H9 (cell line): ENCODE data around the gene COL4A1. TPM values are rescaled to one million over a fixed set of nuclear protein-coding genes. Genes with fewer than 3 reads are reported as not detected.

Source experiments
- DNase-seq: peaks from one replicate; pipeline ENCODE4 v3.0.0-alpha.2; 2017
- H2AFZ ChIP-seq: one replicate; pipeline ENCODE4 v1.6.1; 2013; ENCODE audit warnings: mild to moderate bottlenecking, low read length, control low read depth, moderate library complexity
- H2AK5ac ChIP-seq: 2 replicates; pipeline ENCODE4 v1.6.1; 2013; ENCODE audit warnings: low read length, control low read depth, mixed read lengths; ENCODE audit not compliant: insufficient read length
- H2BK120ac ChIP-seq: one replicate; pipeline ENCODE4 v1.6.1; 2013; ENCODE audit warnings: low read depth, mild to moderate bottlenecking, low read length, control low read depth, inconsistent platforms; ENCODE audit not compliant: poor library complexity, severe bottlenecking
- H2BK12ac ChIP-seq: 2 replicates; pipeline ENCODE4 v1.6.1; 2013; ENCODE audit warnings: low read length, control low read depth, mixed read lengths, low read depth; ENCODE audit not compliant: insufficient read length
- H2BK15ac ChIP-seq: 2 replicates; pipeline ENCODE4 v1.6.1; 2013; ENCODE audit warnings: low read depth, low read length, control low read depth
- H2BK20ac ChIP-seq: one replicate; pipeline ENCODE4 v1.6.1; 2013; ENCODE audit warnings: low read depth, mild to moderate bottlenecking, low read length, control low read depth, inconsistent platforms; ENCODE audit not compliant: poor library complexity, severe bottlenecking
- H2BK5ac ChIP-seq: 2 replicates; pipeline ENCODE4 v1.6.1; 2013; ENCODE audit warnings: low read length, control low read depth, mixed read lengths; ENCODE audit not compliant: insufficient read length
- H3K14ac ChIP-seq: 2 replicates; pipeline ENCODE4 v1.6.1; 2013; ENCODE audit warnings: low read length, control low read depth; ENCODE audit not compliant: insufficient read depth
- H3K18ac ChIP-seq: 2 replicates; pipeline ENCODE4 v1.6.1; 2013; ENCODE audit warnings: low read depth, mild to moderate bottlenecking, mixed read lengths, low read length, control low read depth; ENCODE audit not compliant: insufficient read length
- H3K23ac ChIP-seq: 2 replicates; pipeline ENCODE4 v1.6.1; 2013; ENCODE audit warnings: low read length, control low read depth, mixed read lengths, low read depth; ENCODE audit not compliant: insufficient read length
- H3K23me2 ChIP-seq: 2 replicates; pipeline ENCODE4 v1.6.1; 2013; ENCODE audit warnings: low read depth, mild to moderate bottlenecking, mixed read lengths, low read length, control low read depth; ENCODE audit not compliant: insufficient read length, poor library complexity, severe bottlenecking
- H3K27ac ChIP-seq: 2 replicates; pipeline ENCODE4 v1.5.1; 2013; ENCODE audit warnings: low read length, control low read depth, mixed read lengths, low read depth; ENCODE audit not compliant: insufficient read length
- H3K27me3 ChIP-seq: 2 replicates; pipeline ENCODE4 v1.6.1; 2013; ENCODE audit warnings: low read length, control low read depth, inconsistent platforms; ENCODE audit not compliant: insufficient read depth
- H3K4ac ChIP-seq: 2 replicates; pipeline ENCODE4 v1.6.1; 2013; ENCODE audit warnings: low read depth, mild to moderate bottlenecking, control low read depth, inconsistent platforms, low read length, moderate library complexity
- H3K4me1 ChIP-seq: 2 replicates; pipeline ENCODE4 v1.6.1; 2013; ENCODE audit warnings: low read length, control low read depth, inconsistent platforms; ENCODE audit not compliant: insufficient read depth
- H3K4me2 ChIP-seq: 2 replicates; pipeline ENCODE4 v1.6.1; 2013; ENCODE audit warnings: low read length, control low read depth, mixed read lengths; ENCODE audit not compliant: insufficient read length, insufficient read depth
- H3K56ac ChIP-seq: 2 replicates; pipeline ENCODE4 v1.6.1; 2013; ENCODE audit warnings: low read depth, mild to moderate bottlenecking, mixed read lengths, low read length, control low read depth; ENCODE audit not compliant: insufficient read length
- H3K79me1 ChIP-seq: 2 replicates; pipeline ENCODE4 v1.6.1; 2013; ENCODE audit warnings: low read depth, mild to moderate bottlenecking, moderate library complexity, low read length, control low read depth, inconsistent platforms; ENCODE audit not compliant: insufficient read depth, poor library complexity, severe bottlenecking
- H3K79me2 ChIP-seq: 2 replicates; pipeline ENCODE4 v1.6.1; 2013; ENCODE audit warnings: low read length, control low read depth, inconsistent platforms; ENCODE audit not compliant: insufficient read depth
- H3K9ac ChIP-seq: 2 replicates; pipeline ENCODE4 v1.6.1; 2013; ENCODE audit warnings: low read length, control low read depth, mixed read lengths; ENCODE audit not compliant: insufficient read length; ENCODE audit errors: extremely low read depth
- H3K9me3 ChIP-seq: one replicate; pipeline ENCODE4 v1.6.1; 2013; ENCODE audit warnings: low read depth, low read length, inconsistent platforms; ENCODE audit not compliant: control insufficient read depth
- H3T11ph ChIP-seq: one replicate; pipeline ENCODE4 v1.6.1; 2013; ENCODE audit warnings: mild to moderate bottlenecking, low read length, control low read depth, inconsistent platforms
- H4K20me1 ChIP-seq: one replicate; pipeline ENCODE4 v1.6.1; 2013; ENCODE audit not compliant: control insufficient read depth, insufficient read length, insufficient read depth
- H4K5ac ChIP-seq: 2 replicates; pipeline ENCODE4 v1.6.1; 2013; ENCODE audit warnings: low read depth, mild to moderate bottlenecking, mixed read lengths, low read length, control low read depth; ENCODE audit not compliant: insufficient read length
- H4K8ac ChIP-seq: replicated peaks from 2 replicates; pipeline ENCODE4 v1.6.1; 2013; ENCODE audit warnings: low read length, control low read depth, mixed read lengths, low read depth; ENCODE audit not compliant: insufficient read length
- H4K91ac ChIP-seq: 2 replicates; pipeline ENCODE4 v1.6.1; 2013; ENCODE audit warnings: low read depth, mild to moderate bottlenecking, moderate library complexity, mixed read lengths, low read length, control low read depth; ENCODE audit not compliant: insufficient read length
- H3K27ac Mint-ChIP-seq, 3 experiments: 2 replicates in 2 of 3; 3 replicates in 1 of 3; pipeline ENCODE4 v1.8.0; 2020 to 2021; ENCODE audit warnings: mixed read lengths in 3 of 3, mild to moderate bottlenecking in 1 of 3, moderate library complexity in 1 of 3
- H3K27me3 Mint-ChIP-seq: 2 replicates; pipeline ENCODE4 v1.8.0; 2021; ENCODE audit warnings: low read depth, mild to moderate bottlenecking, moderate library complexity, mixed read lengths
- H3K36me3 Mint-ChIP-seq, 3 experiments: 2 replicates in 2 of 3; 3 replicates in 1 of 3; pipeline ENCODE4 v1.8.0; 2020 to 2021; ENCODE audit warnings: low read depth in 3 of 3, mixed read lengths in 3 of 3; ENCODE audit not compliant: insufficient read depth in 1 of 3
- H3K4me1 Mint-ChIP-seq, 2 experiments: 2 replicates each; pipeline ENCODE4 v1.8.0; 2020; ENCODE audit warnings: mixed read lengths in 2 of 2
- H3K4me3 Mint-ChIP-seq, 2 experiments: 2 replicates in 1 of 2; 3 replicates in 1 of 2; pipeline ENCODE4 v1.8.0; 2020 to 2021; ENCODE audit warnings: mild to moderate bottlenecking in 2 of 2, mixed read lengths in 2 of 2, moderate library complexity in 1 of 2
- H3K9me3 Mint-ChIP-seq, 2 experiments: 2 replicates in 1 of 2; 3 replicates in 1 of 2; pipeline ENCODE4 v1.8.0; 2020; ENCODE audit warnings: mild to moderate bottlenecking in 2 of 2, mixed read lengths in 2 of 2, moderate library complexity in 1 of 2
- CTCF ChIP-seq: fragments of 200-600 bp; sonication (generic); conservative IDR thresholded peaks from 3 replicates; pipeline ENCODE4 v1.8.0; 2021; ENCODE audit warnings: antibody characterized with exemption, mild to moderate bottlenecking
- WGBS: extraction: QIAGEN DNeasy Blood & Tissue Kit; methylation state at CpG from one replicate; pipeline ENCODE4 v1.1.7; 2013; ENCODE audit warnings: missing lambda C conversion rate, low lambda C conversion rate, mixed read lengths; ENCODE audit not compliant: insufficient read length; ENCODE audit errors: extremely low coverage; 5-methylcytosine and 5-hydroxymethylcytosine counted together
- total RNA-seq: library from RNA; stranded (reverse); gene quantifications from 2 replicates; pipeline ENCODE4 v1.2.1, GENCODE V29; 2021

The COL4A1 gene
- total RNA-seq, 1 experiment from 2014 or later, result 73.1 TPM

GRCh38 chr13:110320645-110321044 lies 13.7 kb upstream of the COL4A1 start:
- Histone ChIP-seq H2BK15ac (no peak overlapping the region), H3T11ph (no peak overlapping the region), H3K56ac (no peak overlapping the region), H3K4me2 (no peak overlapping the region), H2AK5ac (no peak overlapping the region), H2BK5ac (no peak overlapping the region), H2BK120ac (no peak overlapping the region), H3K23ac (no peak overlapping the region), H3K9me3 (no peaks in the 10 kb centered on the region), H3K27me3 (no peaks in the 10 kb centered on the region), H3K23me2 (no peaks in the 10 kb centered on the region), H3K4ac (no peak overlapping the region), H4K8ac (no peak overlapping the region), H2BK12ac (no peak overlapping the region), H4K5ac (no peak overlapping the region), H3K14ac (no peak overlapping the region), H3K27ac (no peak overlapping the region), H4K91ac (no peak overlapping the region), H3K79me2 (peaks cover 4% of the 10 kb centered on the region; the same call in 1 of the 2 replicates), H3K4me1 (peaks cover 3% of the 10 kb centered on the region; the same call in 1 of the 2 replicates), H4K20me1 (no peaks in the 10 kb centered on the region), H3K18ac (no peak overlapping the region), H3K9ac (no peak overlapping the region), H2AFZ (no peak overlapping the region), H3K79me1 (no peaks in the 10 kb centered on the region), H2BK20ac (no peak overlapping the region)
- no CpG with 5 or more reads among the region's 2 CpGs for WGBS
- peaks cover 0 to 4% of the 10 kb centered on the region in 2 experiments; a peak in 2 of 5 replicates for H3K9me3 Mint-ChIP-seq
- no peak for TF ChIP-seq CTCF
- H3K27ac Mint-ChIP-seq, result no peak overlapping the region
- H3K4me3 Mint-ChIP-seq, result no peak overlapping the region
- H3K4me1 Mint-ChIP-seq, result peaks cover 28% of the 10 kb centered on the region in 2 experiments
- H3K36me3 Mint-ChIP-seq, result peaks cover 13 to 20% (median 18%) of the 10 kb centered on the region in 3 experiments
- H3K27me3 Mint-ChIP-seq, result no peaks in the 10 kb centered on the region
- DNase-seq, result no peak
